OCI-LY3 (cell line): ENCODE data around the gene OR8G5.

Source experiments
- EZH2phosphoT487 ChIP-seq: fragments of 200-600 bp; shearing (Covaris generic); IDR thresholded peaks from 2 replicates; pipeline ENCODE4 v1.6.1; 2018; ENCODE audit warnings: antibody characterized with exemption, mixed run types, low read depth
- TF ChIP-seq, protein P1 (sequence below): fragments of 200-600, 300-600 bp; sonication (generic); IDR thresholded peaks from 2 replicates; pipeline ENCODE4 v1.5.1; 2014; ENCODE audit warnings: antibody characterized with exemption, low read length, low read depth

DNA sequence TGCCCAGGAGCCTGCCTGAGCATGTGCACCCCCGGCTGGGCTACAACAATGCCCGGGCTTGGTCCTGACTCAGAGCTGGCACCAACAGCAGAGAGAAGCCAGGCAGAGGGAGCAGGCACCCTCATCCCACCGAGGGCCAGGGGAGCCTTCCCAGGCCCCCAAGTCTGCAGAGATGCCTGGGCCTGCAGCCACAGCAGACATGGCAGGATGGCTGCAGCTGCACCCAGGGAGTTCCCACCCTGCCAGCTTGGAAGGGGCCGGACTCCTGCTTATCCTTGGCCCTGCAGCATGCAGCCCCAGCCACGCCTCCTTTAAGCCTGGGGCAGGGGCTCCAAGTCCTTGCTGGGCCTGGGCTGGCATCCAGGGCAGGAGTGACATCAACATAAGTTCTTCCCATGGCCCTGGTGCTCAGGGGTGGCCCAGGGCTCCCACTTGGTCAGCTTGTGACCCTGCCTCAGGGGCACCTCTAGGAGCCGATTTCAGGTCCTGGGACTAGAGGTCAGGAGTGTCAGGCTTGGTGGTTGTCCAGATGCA, 46.3 kb upstream of the OR8G5 start:
- TF ChIP-seq, protein P1, sequence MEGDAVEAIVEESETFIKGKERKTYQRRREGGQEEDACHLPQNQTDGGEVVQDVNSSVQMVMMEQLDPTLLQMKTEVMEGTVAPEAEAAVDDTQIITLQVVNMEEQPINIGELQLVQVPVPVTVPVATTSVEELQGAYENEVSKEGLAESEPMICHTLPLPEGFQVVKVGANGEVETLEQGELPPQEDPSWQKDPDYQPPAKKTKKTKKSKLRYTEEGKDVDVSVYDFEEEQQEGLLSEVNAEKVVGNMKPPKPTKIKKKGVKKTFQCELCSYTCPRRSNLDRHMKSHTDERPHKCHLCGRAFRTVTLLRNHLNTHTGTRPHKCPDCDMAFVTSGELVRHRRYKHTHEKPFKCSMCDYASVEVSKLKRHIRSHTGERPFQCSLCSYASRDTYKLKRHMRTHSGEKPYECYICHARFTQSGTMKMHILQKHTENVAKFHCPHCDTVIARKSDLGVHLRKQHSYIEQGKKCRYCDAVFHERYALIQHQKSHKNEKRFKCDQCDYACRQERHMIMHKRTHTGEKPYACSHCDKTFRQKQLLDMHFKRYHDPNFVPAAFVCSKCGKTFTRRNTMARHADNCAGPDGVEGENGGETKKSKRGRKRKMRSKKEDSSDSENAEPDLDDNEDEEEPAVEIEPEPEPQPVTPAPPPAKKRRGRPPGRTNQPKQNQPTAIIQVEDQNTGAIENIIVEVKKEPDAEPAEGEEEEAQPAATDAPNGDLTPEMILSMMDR: no peak
- no peak for TF ChIP-seq EZH2phosphoT487
